Smooth muscle cell (in vitro differentiated cells): ENCODE results near the gene GPR180. TPM values are rescaled to one million over a fixed set of nuclear protein-coding genes. Genes with fewer than 3 reads are reported as not detected.

Source experiments
- DNase-seq: peaks from one replicate; lab custom pipeline; 2025; ENCODE audit not compliant: unreplicated experiment; lab: John Stamatoyannopoulos, UW
- H2AFZ ChIP-seq: fragments of 200-600 bp; sonication (generic); 2 replicates; pipeline ENCODE4 v1.6.0; 2016; ENCODE audit warnings: antibody characterized with exemption, low read depth, mild to moderate bottlenecking
- H3F3A ChIP-seq: fragments of 200-600 bp; sonication (generic); 2 replicates; pipeline ENCODE4 v1.6.0; 2017; ENCODE audit warnings: antibody characterized with exemption, low read depth
- H3K27ac ChIP-seq: fragments of 200-600 bp; sonication (generic); 2 replicates; pipeline ENCODE4 v1.5.1; 2016; ENCODE audit warnings: low read depth, mild to moderate bottlenecking
- H3K27me3 ChIP-seq: fragments of 200-600 bp; sonication (generic); 2 replicates; pipeline ENCODE4 v1.6.1; 2016; ENCODE audit warnings: low read depth, mild to moderate bottlenecking
- H3K36me3 ChIP-seq: fragments of 200-600 bp; sonication (generic); 2 replicates; pipeline ENCODE4 v1.5.1; 2016; ENCODE audit warnings: low read depth
- H3K4me1 ChIP-seq: fragments of 200-600 bp; sonication (generic); 2 replicates; pipeline ENCODE4 v1.5.1; 2016; ENCODE audit warnings: low read depth
- H3K4me2 ChIP-seq: fragments of 200-600 bp; sonication (generic); 2 replicates; pipeline ENCODE4 v1.6.0; 2016; ENCODE audit warnings: mild to moderate bottlenecking
- H3K4me3 ChIP-seq: fragments of 200-600 bp; sonication (generic); 2 replicates; pipeline ENCODE4 v1.5.1; 2016; ENCODE audit warnings: mild to moderate bottlenecking
- H3K79me2 ChIP-seq: fragments of 200-600 bp; sonication (generic); 2 replicates; pipeline ENCODE4 v1.6.0; 2016; ENCODE audit warnings: low read depth, mild to moderate bottlenecking
- H3K9ac ChIP-seq: fragments of 200-600 bp; sonication (generic); 2 replicates; pipeline ENCODE4 v1.6.0; 2016; ENCODE audit warnings: low read depth
- H3K9me3 ChIP-seq: fragments of 200-600 bp; sonication (generic); replicated peaks from 2 replicates; pipeline ENCODE4 v1.5.1; 2016; ENCODE audit warnings: low read depth
- H4K20me1 ChIP-seq: fragments of 200-600 bp; sonication (generic); 2 replicates; pipeline ENCODE4 v1.6.0; 2016; ENCODE audit warnings: low read depth
- CTCF ChIP-seq: fragments of 200-600 bp; sonication (generic); IDR thresholded peaks from 2 replicates; pipeline ENCODE4 v1.5.1; 2017; ENCODE audit warnings: borderline replicate concordance, mild to moderate bottlenecking, antibody characterized with exemption; ENCODE audit not compliant: insufficient read depth, poor library complexity, severe bottlenecking
- WGBS: methylation state at CpG from one replicate; pipeline ENCODE4 v1.1.7; 2016; ENCODE audit warnings: low lambda C conversion rate; 5-methylcytosine and 5-hydroxymethylcytosine counted together
- polyA plus RNA-seq: library from polyadenylated mRNA; unstranded; fragments of >200 nt; fragmentation: Nextera tagmentation; extraction: Ambion mirVana; gene quantifications from 2 replicates; pipeline ENCODE4 v1.2.1, GENCODE V29; 2016
- total RNA-seq: library from RNA; depleted of rRNA; stranded (reverse); fragments of >200 nt; gene quantifications from 2 replicates; pipeline ENCODE4 v1.2.3, GENCODE V29; 2014

GPR180 gene
- total and polyA plus RNA-seq, 2 experiments from 2014 or later: 10.8 to 25.0 TPM

GRCh38 chr13:94662274-94662945, 60.8 kb downstream of the GPR180 start:
- peak overlapping the region; percentile 79 for H3K4me2 ChIP-seq
- H3K79me2 ChIP-seq: no peaks in the 10 kb centered on the region
- peaks cover 48% of the 10 kb centered on the region for H3K27me3 ChIP-seq
- H3K9ac ChIP-seq: no peak overlapping the region
- no peaks in the 10 kb centered on the region for H4K20me1 ChIP-seq
- no peaks in the 10 kb centered on the region for H3K9me3 ChIP-seq
- H3K4me1 ChIP-seq: peaks cover 28% of the 10 kb centered on the region
- no peak for DNase-seq
- WGBS: 31% methylated on average over 12 of the region's 12 CpGs
- H2AFZ ChIP-seq: peak overlapping the region; percentile 78
- H3F3A ChIP-seq: no peaks in the 10 kb centered on the region
- no peak overlapping the region for H3K27ac ChIP-seq
- no peak overlapping the region for H3K4me3 ChIP-seq
- H3K36me3 ChIP-seq: no peaks in the 10 kb centered on the region
- no peak for TF ChIP-seq CTCF

GRCh38 chr13:94664889-94665288, 63.2 kb downstream of the GPR180 start:
- H3K27me3 ChIP-seq: peaks cover 48% of the 10 kb centered on the region
- no peaks in the 10 kb centered on the region for H3K36me3 ChIP-seq
- H3F3A ChIP-seq: no peaks in the 10 kb centered on the region
- no peaks in the 10 kb centered on the region for H4K20me1 ChIP-seq
- DNase-seq: no peak
- H3K27ac ChIP-seq: no peak overlapping the region
- peaks cover 28% of the 10 kb centered on the region for H3K4me1 ChIP-seq
- H3K9me3 ChIP-seq: no peaks in the 10 kb centered on the region
- no peaks in the 10 kb centered on the region for H3K79me2 ChIP-seq
- H3K4me3 ChIP-seq: no peak overlapping the region
- no peak overlapping the region for H3K4me2 ChIP-seq
- no peak overlapping the region for H2AFZ ChIP-seq
- 26% methylated on average over 7 of the region's 7 CpGs for WGBS
- no peak overlapping the region for H3K9ac ChIP-seq
- no peak for TF ChIP-seq CTCF

- WGBS: 82% methylated on average over 7 of the region's 7 CpGs
- Histone ChIP-seq H3K4me2 (no peak overlapping the region), H3K9ac (no peak overlapping the region), H3K36me3 (no peaks in the 10 kb centered on the region), H3K27me3 (peaks cover 52% of the 10 kb centered on the region), H3K9me3 (no peaks in the 10 kb centered on the region), H3K27ac (no peak overlapping the region), H3K4me1 (peaks cover 22% of the 10 kb centered on the region), H3F3A (no peaks in the 10 kb centered on the region), H2AFZ (no peak overlapping the region), H3K79me2 (no peaks in the 10 kb centered on the region), H3K4me3 (no peak overlapping the region), H4K20me1 (no peaks in the 10 kb centered on the region)
- DNase-seq: no peak
- no peak for TF ChIP-seq CTCF
These were observed 64.4 kb downstream of the GPR180 start for GRCh38 chr13:94666065-94666464.

DNA sequence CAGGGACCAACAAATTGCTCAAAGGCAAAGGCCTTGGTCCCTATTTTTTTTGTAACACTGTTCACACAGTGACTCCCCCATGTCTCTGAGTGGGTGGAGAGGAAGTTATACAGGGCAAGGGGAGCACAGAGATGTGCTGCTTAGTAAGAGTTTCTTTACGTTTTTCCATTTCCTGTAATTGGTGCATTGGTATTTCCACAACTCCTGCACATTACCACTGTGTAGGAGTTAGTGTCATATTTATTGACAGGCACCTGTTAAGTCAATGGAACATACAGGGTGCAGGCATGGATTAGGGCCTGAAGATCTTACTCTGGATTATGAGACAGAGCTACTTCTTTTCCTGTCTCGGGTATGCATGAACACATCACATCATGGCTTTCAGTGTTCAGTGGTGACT, 65.5 kb downstream of the GPR180 start:
- 88% methylated on average over 2 of the region's 2 CpGs for WGBS
- H2AFZ ChIP-seq: no peak overlapping the region
- no peaks in the 10 kb centered on the region for H3K36me3 ChIP-seq
- peaks cover 12% of the 10 kb centered on the region for H3K4me1 ChIP-seq
- TF ChIP-seq CTCF: no peak
- H3K9me3 ChIP-seq: no peaks in the 10 kb centered on the region
- no peak overlapping the region for H3K27ac ChIP-seq
- H3K4me3 ChIP-seq: no peak overlapping the region
- no peak for DNase-seq
- no peak overlapping the region for H3K4me2 ChIP-seq
- no peak overlapping the region for H3K9ac ChIP-seq
- H3K79me2 ChIP-seq: no peaks in the 10 kb centered on the region
- no peaks in the 10 kb centered on the region for H4K20me1 ChIP-seq
- H3F3A ChIP-seq: no peaks in the 10 kb centered on the region
- H3K27me3 ChIP-seq: peaks cover 53% of the 10 kb centered on the region
